K562 (cell line): Measurements from ENCODE around the gene CBX4. TPM values are rescaled to one million over a fixed set of nuclear protein-coding genes. Genes with fewer than 3 reads are reported as not detected.
A peak's percentile ranks its signal among the peaks of the same experiment; 100 is the strongest.

Experiments used
- BRD9 ChIP-seq: fragments of 450-650 bp; IDR thresholded peaks from 2 replicates; pipeline ENCODE4 v1.6.1; 2018; ENCODE audit warnings: low read depth; ENCODE audit not compliant: partially characterized antibody
- CBX8 ChIP-seq: fragments of 200-600 bp; sonication (generic); IDR thresholded peaks from 2 replicates; pipeline ENCODE4 v1.6.1; 2012; ENCODE audit warnings: borderline replicate concordance, mixed run types, low read depth, mild to moderate bottlenecking, moderate library complexity, mixed read lengths, low read length, control low read depth, inconsistent platforms; ENCODE audit not compliant: poor library complexity, severe bottlenecking; ENCODE audit errors: extremely low read depth
- CREM ChIP-seq: IDR thresholded peaks from 2 replicates; pipeline ENCODE4 v1.6.1; 2014; ENCODE audit warnings: antibody characterized with exemption, low read depth
- CXXC5 ChIP-seq: fragments of 250-450 bp; sonication (Bioruptor Pico); IDR thresholded peaks from 2 replicates; pipeline ENCODE4 v1.8.0; 2022; ENCODE audit warnings: inconsistent platforms, mild to moderate bottlenecking, moderate library complexity
- ETV1 ChIP-seq: fragments of 450-650 bp; conservative IDR thresholded peaks from 2 replicates; pipeline ENCODE4 v1.6.1; 2016; ENCODE audit warnings: missing genetic modification characterization, control low read depth, low read depth, missing compliant biosample characterization
- FOSL1 ChIP-seq: fragments of 200-800 bp; sonication (Bioruptor generic); conservative IDR thresholded peaks from 2 replicates; pipeline ENCODE4 v1.6.1; 2016; ENCODE audit warnings: missing genetic modification characterization, missing compliant biosample characterization
- GATAD2A ChIP-seq: fragments of 450-650 bp; IDR thresholded peaks from 2 replicates; pipeline ENCODE4 v1.6.1; 2017
- HDAC3 ChIP-seq: fragments of 450-650 bp; IDR thresholded peaks from 2 replicates; pipeline ENCODE4 v1.6.1; 2018; ENCODE audit warnings: borderline replicate concordance, mild to moderate bottlenecking, moderate library complexity; ENCODE audit not compliant: partially characterized antibody
- JUND ChIP-seq, 2 experiments: IDR thresholded peaks; 2 replicates in 1 of 2; 3 replicates in 1 of 2; pipeline ENCODE4 v1.6.1; 2011; ENCODE audit warnings: borderline replicate concordance in 2 of 2, low read depth in 2 of 2, low read length in 2 of 2, improper control_type of control experiment in 1 of 2, missing biosample characterization in 1 of 2, missing genetic modification characterization in 1 of 2, missing genetic modification reagents in 1 of 2
- LCOR ChIP-seq: sonication (generic); formaldehyde crosslinking; IDR thresholded peaks from 2 replicates; pipeline ENCODE4 v1.8.0; 2022; ENCODE audit warnings: mild to moderate bottlenecking, missing genetic modification reagents
- MEF2D ChIP-seq: conservative IDR thresholded peaks from 2 replicates; pipeline ENCODE4 v1.6.1; 2016; ENCODE audit warnings: low read depth, missing genetic modification characterization, missing compliant biosample characterization
- NFYB ChIP-seq: IDR thresholded peaks from 2 replicates; pipeline ENCODE4 v1.6.1; 2011; ENCODE audit warnings: mild to moderate bottlenecking, moderate library complexity; ENCODE audit not compliant: insufficient read length; ENCODE audit errors: extremely low read depth
- PCBP1 ChIP-seq: fragments of 200-400 bp; formaldehyde crosslinking; IDR thresholded peaks from 2 replicates; pipeline ENCODE4 v1.6.1; 2018; ENCODE audit warnings: mild to moderate bottlenecking, low read depth, low read length; ENCODE audit not compliant: poor library complexity, severe bottlenecking
- PKNOX1 ChIP-seq: fragments of 450-650 bp; IDR thresholded peaks from 2 replicates; pipeline ENCODE4 v1.6.1; 2016
- RB1 ChIP-seq: fragments of 450-650 bp; IDR thresholded peaks from 2 replicates; pipeline ENCODE4 v1.6.1; 2017; ENCODE audit warnings: low read depth, mild to moderate bottlenecking
- RNF2 ChIP-seq: sonication (generic); IDR thresholded peaks from 2 replicates; pipeline ENCODE4 v1.6.1; 2016
- SUPT5H ChIP-seq: fragments of 450-650 bp; IDR thresholded peaks from 2 replicates; pipeline ENCODE4 v1.6.1; 2016
- YBX1 ChIP-seq: fragments of 450-650 bp; IDR thresholded peaks from 2 replicates; pipeline ENCODE4 v1.7.1; 2016; ENCODE audit warnings: mild to moderate bottlenecking
- ZFX ChIP-seq: sonication (generic); formaldehyde crosslinking; IDR thresholded peaks from 2 replicates; pipeline ENCODE4 v1.8.0; 2022; ENCODE audit warnings: mild to moderate bottlenecking, missing genetic modification reagents, moderate library complexity
- polyA plus RNA-seq, 8 experiments: library from polyadenylated mRNA; depleted of rRNA in 4 of 8; stranded (reverse) in 5 of 8; unstranded in 3 of 8; fragments of >200 nt; fragmentation: Nextera tagmentation in 2 of 8; fragmentation: Illumina TruSeq in 1 of 8; extraction: Ambion mirVana in 2 of 8; extraction: Trizol in 1 of 8; gene quantifications; 2 replicates each; pipeline versions ENCODE4 v1.2.1 to v1.2.3, GENCODE V29; 2011 to 2014; ENCODE audit warnings: inconsistent platforms in 1 of 8, missing spikeins in 1 of 8
- total RNA-seq, 7 experiments: library from RNA; depleted of rRNA in 6 of 7; stranded (reverse); fragments of >200 nt in 6 of 7; fragmentation: Illumina TruSeq in 2 of 7; extraction: Trizol in 2 of 7; gene quantifications; 2 replicates each; pipeline versions ENCODE4 v1.2.1 to v1.2.3, GENCODE V29; 2011 to 2021; ENCODE audit warnings: low replicate concordance in 1 of 7
- TF ChIP-seq, protein P1 (sequence below), 2 experiments: IDR thresholded peaks; 2 replicates each; pipeline ENCODE4 v1.6.1; 2011; ENCODE audit warnings: borderline replicate concordance in 1 of 2, control low read depth in 1 of 2, low read depth in 1 of 2, low read length in 1 of 2, mild to moderate bottlenecking in 1 of 2, mixed read lengths in 1 of 2, moderate library complexity in 1 of 2; ENCODE audit not compliant: insufficient read depth in 1 of 2, insufficient read length in 1 of 2, poor library complexity in 1 of 2, severe bottlenecking in 1 of 2; ENCODE audit errors: extremely low read depth in 1 of 2
- TF ChIP-seq, protein P2 (sequence below), 2 experiments: fragments of 450-650 bp in 1 of 2; sonication (generic) in 1 of 2; formaldehyde crosslinking in 1 of 2; IDR thresholded peaks in 1 of 2; conservative IDR thresholded peaks in 1 of 2; 2 replicates each; pipeline versions ENCODE4 v1.6.1 to v1.8.1; 2016 to 2023; ENCODE audit warnings: mild to moderate bottlenecking in 2 of 2, moderate library complexity in 2 of 2, inconsistent platforms in 1 of 2, missing genetic modification reagents in 1 of 2
- TF ChIP-seq, protein P3 (sequence below), 3 experiments: fragments of 200-800 bp in 1 of 3; sonication (Bioruptor generic) in 1 of 3; sonication (generic) in 1 of 3; formaldehyde crosslinking in 1 of 3; IDR thresholded peaks; 2 replicates each; pipeline versions ENCODE4 v1.6.1 to v1.8.0; 2016 to 2022; ENCODE audit warnings: mild to moderate bottlenecking in 2 of 3, missing compliant biosample characterization in 2 of 3, missing genetic modification characterization in 2 of 3, missing genetic modification reagents in 1 of 3

The CBX4 gene
- total and polyA plus RNA-seq, 9 of the 15 experiments (the other 6 are each of a cell fraction or from before 2014, with no cell fraction given) = 0.98 to 50.5 (median 10.0) TPM

DNA sequence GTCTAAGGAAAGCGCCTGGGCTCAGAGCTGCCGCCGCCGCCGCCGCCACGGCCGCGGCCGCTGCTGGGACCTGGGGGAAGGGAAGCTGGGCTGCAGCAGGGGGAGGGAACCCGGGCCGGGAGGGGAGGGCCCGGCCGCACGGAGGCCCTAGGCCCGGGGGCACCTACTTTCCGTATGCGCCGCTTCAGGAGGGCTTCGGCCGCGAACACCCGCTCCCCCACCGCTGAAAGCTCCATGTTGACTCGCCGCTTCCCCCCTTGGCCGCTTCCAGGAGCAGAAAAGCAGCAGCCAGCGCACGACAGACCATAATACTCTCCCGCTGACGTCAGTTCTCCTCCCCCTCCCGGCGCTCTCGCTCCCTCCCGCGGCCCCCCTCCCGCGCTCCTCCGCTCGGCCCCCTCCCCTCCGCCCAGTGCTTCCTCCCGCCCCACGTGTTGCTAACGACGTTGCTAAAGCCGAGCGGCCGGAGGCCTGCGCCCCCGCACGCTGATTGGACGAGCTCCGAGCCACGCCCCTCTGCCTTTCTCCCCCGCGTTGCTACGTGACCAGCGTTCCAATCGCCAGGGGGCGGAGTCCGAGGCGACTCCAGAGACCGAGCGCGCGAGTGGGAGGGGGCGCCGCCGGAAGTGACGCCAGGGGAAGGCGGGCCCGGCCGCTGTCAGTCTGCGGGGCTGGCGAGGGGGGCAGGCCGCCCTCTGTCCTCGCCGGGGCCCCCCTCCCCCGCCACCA is 42.3 kb downstream of the CBX4 start, which contains the start of gene CBX8 (continued):
- peak; percentile 95 for TF ChIP-seq ZFX (CRISPR knock-in tag)
- TF ChIP-seq PKNOX1 = peak; percentile 98
- peak; percentile 87 for TF ChIP-seq CXXC5 (CRISPR knock-in tag)
- TF ChIP-seq GATAD2A = no peak
- peak; percentile 62; the same call in 1 of the 2 replicates for TF ChIP-seq RNF2
- TF ChIP-seq, protein P1, sequence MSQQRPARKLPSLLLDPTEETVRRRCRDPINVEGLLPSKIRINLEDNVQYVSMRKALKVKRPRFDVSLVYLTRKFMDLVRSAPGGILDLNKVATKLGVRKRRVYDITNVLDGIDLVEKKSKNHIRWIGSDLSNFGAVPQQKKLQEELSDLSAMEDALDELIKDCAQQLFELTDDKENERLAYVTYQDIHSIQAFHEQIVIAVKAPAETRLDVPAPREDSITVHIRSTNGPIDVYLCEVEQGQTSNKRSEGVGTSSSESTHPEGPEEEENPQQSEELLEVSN (IDR thresholded peaks at IDR 0.05; ENCODE audit: borderline replicate concordance in 1 of 2, extremely low read depth in 1 of 2, insufficient read depth in 1 of 2, insufficient read length in 1 of 2, low read depth in 1 of 2, low read length in 1 of 2, poor library complexity in 1 of 2, severe bottlenecking in 1 of 2) = peak in 1 of 2 experiments; percentile 6
- TF ChIP-seq ETV1 (tag) = peak; percentile 21; the same call in 1 of the 2 replicates
- TF ChIP-seq MEF2D (tag) = no peak
- TF ChIP-seq, protein P2, sequence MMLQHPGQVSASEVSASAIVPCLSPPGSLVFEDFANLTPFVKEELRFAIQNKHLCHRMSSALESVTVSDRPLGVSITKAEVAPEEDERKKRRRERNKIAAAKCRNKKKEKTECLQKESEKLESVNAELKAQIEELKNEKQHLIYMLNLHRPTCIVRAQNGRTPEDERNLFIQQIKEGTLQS (IDR thresholded peaks at IDR 0.05) = peak; percentile 79; the same call in 1 of the 2 replicates
- TF ChIP-seq, protein P2 (CRISPR knock-in tag; conservative IDR thresholded peaks at IDR 0.05) = no peak
- no peak for TF ChIP-seq BRD9
- no peak for TF ChIP-seq HDAC3
- TF ChIP-seq CBX8 = no peak
- no peak for TF ChIP-seq LCOR (CRISPR knock-in tag)
- peak; percentile 93 for TF ChIP-seq CREM
- TF ChIP-seq, protein P3, sequence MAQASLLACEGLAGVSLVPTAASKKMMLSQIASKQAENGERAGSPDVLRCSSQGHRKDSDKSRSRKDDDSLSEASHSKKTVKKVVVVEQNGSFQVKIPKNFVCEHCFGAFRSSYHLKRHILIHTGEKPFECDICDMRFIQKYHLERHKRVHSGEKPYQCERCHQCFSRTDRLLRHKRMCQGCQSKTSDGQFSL (CRISPR knock-in tag; IDR thresholded peaks at IDR 0.05) = no peak
- TF ChIP-seq, protein P3 (tag; IDR thresholded peaks at IDR 0.05) = peak in 1 of 2 experiments; percentile 42; a peak in 1 of 4 replicates
- peak; percentile 22 for TF ChIP-seq PCBP1
- TF ChIP-seq NFYB = peak; percentile 95
- TF ChIP-seq FOSL1 = peak; percentile 46; the same call in 1 of the 2 replicates
- no peak for TF ChIP-seq YBX1
- peak; percentile 76 for TF ChIP-seq SUPT5H
- peak; percentile 87 for TF ChIP-seq JUND (IDR thresholded peaks at IDR 0.05; ENCODE audit: borderline replicate concordance, low read depth, low read length)
- peak; percentile 79; the same call in 1 of the 3 replicates for TF ChIP-seq JUND (tag; IDR thresholded peaks at IDR 0.05; ENCODE audit: borderline replicate concordance, low read depth, low read length)
- peak; percentile 66 for TF ChIP-seq RB1
